ENCODE results near the gene METAP2. TPM values are rescaled to one million over a fixed set of nuclear protein-coding genes. Genes with fewer than 3 reads are reported as not detected.

Gene METAP2
- total and polyA plus RNA-seq, 2 donors (not counting 3 experiments of a cell fraction or from before 2014, with no cell fraction given), result 28.5 to 105 TPM

DNA sequence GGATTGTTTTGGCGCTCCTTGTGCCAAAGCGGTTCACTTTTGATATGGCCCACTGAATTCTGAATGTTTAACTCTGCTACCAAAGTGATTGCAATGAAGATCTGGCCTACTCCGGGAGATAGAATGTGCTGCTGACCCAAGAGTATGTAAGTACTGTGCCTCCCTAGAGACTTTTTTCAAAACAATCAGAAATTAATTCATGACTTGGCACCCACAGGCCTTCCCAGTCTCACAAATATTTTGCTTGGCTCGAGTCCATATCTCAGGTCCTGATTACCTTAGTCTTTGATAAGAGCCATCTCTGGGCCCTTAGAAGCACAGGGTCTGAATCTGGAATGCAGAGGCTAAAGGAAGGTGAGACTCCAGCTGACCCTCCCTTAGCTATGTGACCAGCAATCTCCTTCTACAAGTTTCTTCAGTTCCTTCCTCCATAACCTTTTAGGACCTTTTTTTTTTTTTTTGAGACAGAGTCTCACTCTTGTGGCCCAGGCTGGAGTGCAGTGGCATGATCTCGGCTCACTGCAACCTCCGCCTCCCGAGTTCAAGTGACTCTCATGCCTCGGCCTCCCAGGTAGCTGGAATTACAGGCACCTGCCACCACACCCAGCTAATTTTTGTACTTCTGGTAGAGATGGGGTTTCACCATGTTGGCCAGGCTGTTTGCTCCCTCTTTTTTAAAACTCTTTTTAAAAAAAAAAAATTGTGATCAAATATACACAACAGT is 49.5 kb upstream of the METAP2 start:
- no peaks in the 10 kb centered on the region for H4K20me1 ChIP-seq (replicated peaks; ENCODE audit: control insufficient read depth, extremely low read depth, insufficient read depth, low read length)
- no peaks in the 10 kb centered on the region for H3K9me1 ChIP-seq (replicated peaks; ENCODE audit: control insufficient read depth, extremely low read depth, insufficient read depth, low read length)
- peak; percentile 4 for FAIRE-seq
- peak; percentile 49 for DNase-seq (ENCODE audit: low read depth, low spot score)
- POLR2A ChIA-PET, result interaction anchor here (0.6 kb wide), 1 partner anchor 110 kb away, joined by 4 read pairs; no protein-coding TSS in a partner anchor
- H3K27me3 ChIP-seq (ENCODE audit: control insufficient read depth in 2 of 2, insufficient read depth in 2 of 2, low read length in 2 of 2), result no peaks in the 10 kb centered on the region
- H3K4me2 ChIP-seq (ENCODE audit: insufficient read depth, low read length), result no peak overlapping the region
- no peak overlapping the region for H3K9ac ChIP-seq (replicated peaks; ENCODE audit: extremely low read depth, insufficient read depth, low read length)
- H3K79me2 ChIP-seq (ENCODE audit: control insufficient read depth, insufficient read depth, low read length), result no peaks in the 10 kb centered on the region
- intact Hi-C loops (cut with micrococcal nuclease), result no loop called here
- TF ChIP-seq, protein P1, sequence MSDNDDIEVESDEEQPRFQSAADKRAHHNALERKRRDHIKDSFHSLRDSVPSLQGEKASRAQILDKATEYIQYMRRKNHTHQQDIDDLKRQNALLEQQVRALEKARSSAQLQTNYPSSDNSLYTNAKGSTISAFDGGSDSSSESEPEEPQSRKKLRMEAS (IDR thresholded peaks at IDR 0.05; ENCODE audit: insufficient read depth, insufficient read length), result no peak
- TF ChIP-seq FOS (IDR thresholded peaks at IDR 0.05; ENCODE audit: borderline replicate concordance, insufficient read depth, low read length) (no peak), MYC (IDR thresholded peaks at IDR 0.05; ENCODE audit: low read depth, low read length) (no peak), EZH2 (IDR thresholded peaks at IDR 0.05; ENCODE audit: borderline replicate concordance, low read depth, low read length, severe bottlenecking) (no peak), JUN (IDR thresholded peaks at IDR 0.05; ENCODE audit: borderline replicate concordance, insufficient read depth, insufficient read length, low read depth) (no peak), POLR2A (IDR thresholded peaks at IDR 0.05; ENCODE audit: low read depth, low read length) (no peak)
- TF ChIP-seq, protein P2, sequence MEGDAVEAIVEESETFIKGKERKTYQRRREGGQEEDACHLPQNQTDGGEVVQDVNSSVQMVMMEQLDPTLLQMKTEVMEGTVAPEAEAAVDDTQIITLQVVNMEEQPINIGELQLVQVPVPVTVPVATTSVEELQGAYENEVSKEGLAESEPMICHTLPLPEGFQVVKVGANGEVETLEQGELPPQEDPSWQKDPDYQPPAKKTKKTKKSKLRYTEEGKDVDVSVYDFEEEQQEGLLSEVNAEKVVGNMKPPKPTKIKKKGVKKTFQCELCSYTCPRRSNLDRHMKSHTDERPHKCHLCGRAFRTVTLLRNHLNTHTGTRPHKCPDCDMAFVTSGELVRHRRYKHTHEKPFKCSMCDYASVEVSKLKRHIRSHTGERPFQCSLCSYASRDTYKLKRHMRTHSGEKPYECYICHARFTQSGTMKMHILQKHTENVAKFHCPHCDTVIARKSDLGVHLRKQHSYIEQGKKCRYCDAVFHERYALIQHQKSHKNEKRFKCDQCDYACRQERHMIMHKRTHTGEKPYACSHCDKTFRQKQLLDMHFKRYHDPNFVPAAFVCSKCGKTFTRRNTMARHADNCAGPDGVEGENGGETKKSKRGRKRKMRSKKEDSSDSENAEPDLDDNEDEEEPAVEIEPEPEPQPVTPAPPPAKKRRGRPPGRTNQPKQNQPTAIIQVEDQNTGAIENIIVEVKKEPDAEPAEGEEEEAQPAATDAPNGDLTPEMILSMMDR (IDR thresholded peaks at IDR 0.05; ENCODE audit: extremely low read depth in 1 of 2, insufficient read depth in 1 of 2, low read depth in 1 of 2, low read length in 2 of 2), result no peak
- BruUV-seq (replicated peaks), result no TSS peak
- H3K27ac ChIP-seq (ENCODE audit: insufficient read depth, low read depth, low read length), result no peak overlapping the region
- H2AFZ ChIP-seq (ENCODE audit: low read depth, low read length), result no peak overlapping the region
- no peaks in the 10 kb centered on the region for H3K36me3 ChIP-seq (ENCODE audit: control insufficient read depth in 2 of 2, extremely low read depth in 1 of 2, insufficient read depth in 2 of 2, low read length in 2 of 2)
- dilution Hi-C loops (cut with MboI; ENCODE audit: extremely low pct_ligation_motif_present, low sequenced_read_pairs), result no loop called here
- peaks cover 3% of the 10 kb centered on the region for H3K4me1 ChIP-seq (ENCODE audit: control insufficient read depth, extremely low read depth, insufficient read depth, low read length)
- CTCF ChIA-PET, result interaction anchor here (1.0 kb wide), 1 partner anchor 13 kb away, joined by 4 read pairs; no protein-coding TSS in a partner anchor
- no peak overlapping the region for H3K4me3 ChIP-seq (replicated peaks in 1 of 3; ENCODE audit: insufficient read depth in 1 of 3, low read depth in 1 of 3, low read length in 3 of 3)
- H3K9me3 ChIP-seq (replicated peaks; ENCODE audit: control insufficient read depth, insufficient read depth, low read length), result no peaks in the 10 kb centered on the region

Measured in endothelial cell of umbilical vein (primary cell).